Progenitor cell of endocrine pancreas (in vitro differentiated cells): Measurements from ENCODE around the gene OR51I2. TPM values are rescaled to one million over a fixed set of nuclear protein-coding genes. Genes with fewer than 3 reads are reported as not detected.

Experiments
- DNase-seq: peaks from one replicate; pipeline ENCODE4 v3.0.0; 2021; ENCODE audit warnings: low spot score; ENCODE audit not compliant: unreplicated experiment
- H3K27ac Mint-ChIP-seq: 2 replicates; pipeline ENCODE4 v1.8.0; 2021; ENCODE audit warnings: mild to moderate bottlenecking, moderate library complexity, mixed read lengths
- H3K27me3 Mint-ChIP-seq: 2 replicates; pipeline ENCODE4 v1.8.0; 2021; ENCODE audit warnings: mixed read lengths
- H3K36me3 Mint-ChIP-seq: 2 replicates; pipeline ENCODE4 v1.8.0; 2022; ENCODE audit warnings: mixed read lengths; ENCODE audit not compliant: insufficient read depth
- H3K4me1 Mint-ChIP-seq: 2 replicates; pipeline ENCODE4 v1.8.0; 2021; ENCODE audit warnings: low read depth, mixed read lengths
- H3K4me3 Mint-ChIP-seq: 2 replicates; pipeline ENCODE4 v1.8.0; 2021; ENCODE audit warnings: low read depth, mild to moderate bottlenecking, moderate library complexity, mixed read lengths
- H3K9me3 Mint-ChIP-seq: 2 replicates; pipeline ENCODE4 v1.8.0; 2021; ENCODE audit warnings: low read depth, mixed read lengths
- total RNA-seq: library from RNA; stranded (reverse); gene quantifications from 2 replicates; pipeline ENCODE4 v1.2.1, GENCODE V29; 2021
- TF ChIP-seq, protein P1 (sequence below): fragments of 200-600 bp; sonication (generic); IDR thresholded peaks from one replicate; pipeline ENCODE4 v1.5.0; 2021; ENCODE audit warnings: antibody characterized with exemption, mild to moderate bottlenecking; ENCODE audit not compliant: unreplicated experiment

The OR51I2 gene
- total RNA-seq, 1 donor from 2014 or later = not detected

DNA sequence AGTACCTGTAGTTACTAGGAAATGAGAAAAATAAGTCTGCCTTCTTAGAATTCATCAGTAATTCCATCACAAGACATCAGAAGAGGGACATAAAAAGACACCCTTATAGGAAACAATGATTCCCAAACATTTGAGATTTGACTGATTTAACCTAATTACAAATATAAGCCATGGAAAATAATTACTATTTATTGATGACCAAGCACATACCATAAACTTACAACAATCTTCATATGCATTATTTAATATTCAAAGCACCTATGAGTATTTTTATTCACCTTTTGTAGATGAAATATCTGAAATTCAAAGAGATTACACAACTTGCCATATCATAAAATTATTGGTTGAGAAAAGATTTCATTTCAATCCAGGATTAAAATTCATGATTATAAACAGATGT is 24.8 kb downstream of the OR51I2 start:
- no peaks in the 10 kb centered on the region for H3K9me3 Mint-ChIP-seq
- TF ChIP-seq, protein P1, sequence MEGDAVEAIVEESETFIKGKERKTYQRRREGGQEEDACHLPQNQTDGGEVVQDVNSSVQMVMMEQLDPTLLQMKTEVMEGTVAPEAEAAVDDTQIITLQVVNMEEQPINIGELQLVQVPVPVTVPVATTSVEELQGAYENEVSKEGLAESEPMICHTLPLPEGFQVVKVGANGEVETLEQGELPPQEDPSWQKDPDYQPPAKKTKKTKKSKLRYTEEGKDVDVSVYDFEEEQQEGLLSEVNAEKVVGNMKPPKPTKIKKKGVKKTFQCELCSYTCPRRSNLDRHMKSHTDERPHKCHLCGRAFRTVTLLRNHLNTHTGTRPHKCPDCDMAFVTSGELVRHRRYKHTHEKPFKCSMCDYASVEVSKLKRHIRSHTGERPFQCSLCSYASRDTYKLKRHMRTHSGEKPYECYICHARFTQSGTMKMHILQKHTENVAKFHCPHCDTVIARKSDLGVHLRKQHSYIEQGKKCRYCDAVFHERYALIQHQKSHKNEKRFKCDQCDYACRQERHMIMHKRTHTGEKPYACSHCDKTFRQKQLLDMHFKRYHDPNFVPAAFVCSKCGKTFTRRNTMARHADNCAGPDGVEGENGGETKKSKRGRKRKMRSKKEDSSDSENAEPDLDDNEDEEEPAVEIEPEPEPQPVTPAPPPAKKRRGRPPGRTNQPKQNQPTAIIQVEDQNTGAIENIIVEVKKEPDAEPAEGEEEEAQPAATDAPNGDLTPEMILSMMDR = no peak

DNA sequence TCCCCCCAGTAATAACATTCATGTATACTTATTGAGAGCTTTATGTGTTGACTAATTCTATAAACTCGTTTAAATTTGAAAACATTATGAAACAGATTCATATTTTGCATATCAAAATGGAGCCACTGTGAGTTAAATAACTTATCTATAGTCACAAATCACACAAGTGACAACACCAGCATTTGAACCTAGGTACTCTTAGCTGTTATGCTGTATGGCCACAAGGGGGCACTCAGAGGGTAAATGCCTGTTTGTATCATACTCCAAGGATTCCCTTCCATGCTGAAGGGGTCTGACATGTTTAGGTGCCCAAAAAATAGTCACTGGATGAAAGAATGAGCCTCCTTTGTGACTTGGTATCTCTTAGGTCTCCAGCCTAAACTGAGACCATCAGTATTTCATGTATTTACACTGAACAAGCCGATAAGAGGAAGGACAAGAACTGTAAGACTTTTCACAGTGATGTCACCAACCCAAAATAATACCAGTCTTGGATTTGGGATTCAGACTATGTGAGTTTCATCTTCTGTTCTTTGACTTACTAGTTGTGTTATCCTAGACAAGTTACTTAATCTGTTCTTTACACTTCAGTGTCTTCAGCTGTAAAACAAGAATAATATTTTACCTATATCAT is 27.2 kb downstream of the OR51I2 start:
- TF ChIP-seq, protein P1 = peak; percentile 83
- Mint-ChIP-seq H3K27ac (no peak overlapping the region), H3K4me3 (no peak overlapping the region), H3K9me3 (no peaks in the 10 kb centered on the region), H3K4me1 (no peaks in the 10 kb centered on the region), H3K36me3 (no peaks in the 10 kb centered on the region), H3K27me3 (no peaks in the 10 kb centered on the region)
- peak; percentile 12 for DNase-seq

More for the DNA sequence above, 24.8 kb downstream of the OR51I2 start:
- H3K36me3 Mint-ChIP-seq = no peaks in the 10 kb centered on the region
- no peaks in the 10 kb centered on the region for H3K4me1 Mint-ChIP-seq
- H3K4me3 Mint-ChIP-seq = no peak overlapping the region
- no peak for DNase-seq
- H3K27ac Mint-ChIP-seq = no peak overlapping the region
- H3K27me3 Mint-ChIP-seq = no peaks in the 10 kb centered on the region

DNA sequence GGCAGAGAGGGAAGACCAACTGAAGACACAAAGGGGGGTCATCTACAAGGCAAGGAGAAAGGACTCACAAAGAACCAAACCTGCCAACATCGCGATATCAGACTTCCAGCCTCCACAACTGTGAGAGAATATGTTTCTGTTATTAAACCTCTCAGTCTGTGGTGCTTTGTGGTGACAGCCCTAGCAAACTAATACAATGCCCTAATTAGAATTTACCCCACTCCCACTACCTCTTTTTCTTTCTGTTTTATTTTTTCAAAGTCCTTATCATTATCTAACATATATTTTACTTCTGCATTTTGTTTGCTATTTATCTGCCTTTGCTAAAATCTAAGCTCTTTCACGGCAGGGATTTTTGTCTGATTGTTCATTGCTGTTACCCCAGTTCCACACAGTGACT is 36.9 kb downstream of the OR51I2 start:
- H3K36me3 Mint-ChIP-seq = no peaks in the 10 kb centered on the region
- no peaks in the 10 kb centered on the region for H3K4me1 Mint-ChIP-seq
- H3K27me3 Mint-ChIP-seq = no peaks in the 10 kb centered on the region
- H3K9me3 Mint-ChIP-seq = no peaks in the 10 kb centered on the region
- TF ChIP-seq, protein P1 = no peak
- no peak for DNase-seq
- H3K4me3 Mint-ChIP-seq = no peak overlapping the region
- H3K27ac Mint-ChIP-seq = no peak overlapping the region

DNA sequence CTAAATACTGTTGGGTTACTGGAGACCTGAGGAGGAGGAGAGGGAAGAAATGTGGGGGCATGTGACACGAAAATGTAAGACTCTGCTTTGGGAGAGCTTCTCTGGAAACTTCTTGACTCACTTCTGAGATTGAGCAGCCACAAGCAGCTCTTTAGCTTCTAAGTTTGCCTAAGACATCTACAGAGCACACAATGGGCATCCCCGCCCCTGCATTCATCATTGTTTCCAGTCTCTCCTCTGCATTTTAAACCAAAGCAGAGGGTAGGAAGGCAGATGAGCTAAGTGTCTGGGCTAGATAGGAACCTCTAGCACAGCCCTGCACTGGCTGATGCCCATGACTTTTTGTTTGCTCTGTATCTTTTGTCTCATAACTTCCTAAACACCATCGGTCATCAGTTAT is 37.3 kb downstream of the OR51I2 start:
- no peaks in the 10 kb centered on the region for H3K4me1 Mint-ChIP-seq
- no peak overlapping the region for H3K27ac Mint-ChIP-seq
- H3K27me3 Mint-ChIP-seq = no peaks in the 10 kb centered on the region
- no peak overlapping the region for H3K4me3 Mint-ChIP-seq
- TF ChIP-seq, protein P1 = no peak
- H3K9me3 Mint-ChIP-seq = no peaks in the 10 kb centered on the region
- no peak for DNase-seq
- H3K36me3 Mint-ChIP-seq = no peaks in the 10 kb centered on the region

DNA sequence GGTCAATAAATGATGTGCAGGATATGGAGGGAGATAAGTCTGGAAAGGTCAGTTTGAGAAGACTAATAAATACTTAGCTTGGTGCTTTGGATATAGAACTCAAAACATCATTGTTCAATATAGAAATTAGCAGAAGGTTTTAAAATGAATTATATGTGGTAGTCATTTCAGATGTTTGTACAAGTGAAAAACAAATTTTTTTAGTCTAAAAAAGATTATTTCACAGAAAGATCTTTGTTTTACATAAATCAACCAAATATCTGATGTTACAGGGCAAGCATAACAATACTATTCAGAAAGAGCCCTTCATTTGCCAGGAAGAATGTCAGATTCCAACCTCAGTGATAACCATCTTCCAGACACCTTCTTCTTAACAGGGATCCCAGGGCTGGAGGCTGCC is 39.3 kb downstream of the OR51I2 start, which contains the start of gene OR52D1:
OR52D1 (plus strand) TSS at position 301 of the 400 bp plus-strand sequence; CDS start at position 323, 22 bp downstream.
- TF ChIP-seq, protein P1 = no peak
- DNase-seq = no peak
- no peaks in the 10 kb centered on the region for H3K9me3 Mint-ChIP-seq
- no peak within 1 kb of the TSS for H3K4me3 Mint-ChIP-seq
- H3K27me3 Mint-ChIP-seq = no peaks in the 10 kb centered on the region
- H3K36me3 Mint-ChIP-seq = no peaks in the 10 kb centered on the region
- H3K27ac Mint-ChIP-seq = no peak within 1 kb of the TSS
- no peaks in the 10 kb centered on the region for H3K4me1 Mint-ChIP-seq
